ENCODE measurements around the gene RCN1. TPM values are rescaled to one million over a fixed set of nuclear protein-coding genes. Genes with fewer than 3 reads are reported as not detected.

RCN1 gene
- total and polyA plus RNA-seq, 4 donors: 35.9 to 58.1 (median 46.4) TPM

DNA sequence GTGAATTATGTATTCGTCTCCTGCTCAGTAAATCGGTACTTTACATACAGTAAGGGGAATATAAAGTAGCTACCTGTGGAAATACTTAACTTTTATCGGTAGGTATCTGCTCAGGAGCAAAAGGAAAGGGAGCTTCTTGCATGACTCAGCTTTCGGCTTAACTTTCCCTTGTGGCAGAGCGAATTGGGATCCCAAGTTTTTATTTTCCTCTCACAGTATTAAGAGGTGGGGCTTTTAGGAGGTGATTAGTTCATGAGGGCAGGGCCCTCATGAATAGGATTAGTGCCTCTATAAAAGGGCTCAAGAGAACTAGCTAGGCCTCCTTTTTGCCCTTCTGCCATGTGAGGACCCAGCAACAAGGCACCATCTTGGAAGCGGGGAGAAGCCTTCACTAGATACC, 18.7 kb downstream of the RCN1 start:
- Histone ChIP-seq H3K4me3 (ENCODE audit: low read depth in 1 of 3, low read length in 3 of 3) (no peak overlapping the region), H3K4me1 (ENCODE audit: control insufficient read depth in 4 of 4, insufficient read depth in 4 of 4, low read length in 3 of 4) (peaks cover 0 to 7% (median 5%) of the 10 kb centered on the region in 4 donors), H3K27me3 (ENCODE audit: control insufficient read depth in 4 of 4, insufficient read depth in 4 of 4, low read length in 3 of 4) (no peaks in the 10 kb centered on the region), H3K27ac (ENCODE audit: low read depth in 1 of 2, low read length in 2 of 2) (no peak overlapping the region), H3K36me3 (ENCODE audit: control insufficient read depth in 4 of 4, insufficient read depth in 3 of 4, low read depth in 1 of 4, low read length in 3 of 4) (peaks cover 0 to 4% (median 1%) of the 10 kb centered on the region in 4 donors), H3K9ac (ENCODE audit: low read depth in 1 of 2, low read length in 2 of 2) (no peak overlapping the region), H3K9me3 (ENCODE audit: control insufficient read depth in 4 of 4, low read length in 3 of 4) (no peaks in the 10 kb centered on the region)
- TF ChIP-seq FOXA2 (IDR thresholded peaks at IDR 0.05) (no peak), HNF4G (IDR thresholded peaks at IDR 0.05) (no peak), EGR1 (IDR thresholded peaks at IDR 0.05; ENCODE audit: low read depth in 2 of 2) (no peak), REST (IDR thresholded peaks at IDR 0.05) (no peak), RXRA (IDR thresholded peaks at IDR 0.05) (no peak), HNF4A (conservative IDR thresholded peaks at IDR 0.05) (no peak), YY1 (IDR thresholded peaks at IDR 0.05) (no peak), ATF3 (IDR thresholded peaks at IDR 0.05) (no peak), FOXA1 (IDR thresholded peaks at IDR 0.05) (no peak), JUND (IDR thresholded peaks at IDR 0.05) (no peak), GABPA (IDR thresholded peaks at IDR 0.05 in 1 of 2, conservative IDR thresholded peaks at IDR 0.05 in 1 of 2) (no peak), CTCF (IDR thresholded peaks at IDR 0.05; ENCODE audit: low read depth, low read length, missing input control) (no peak), NR2F2 (IDR thresholded peaks at IDR 0.05) (no peak), RAD21 (IDR thresholded peaks at IDR 0.05) (no peak), TAF1 (conservative IDR thresholded peaks at IDR 0.05) (no peak)
- TF ChIP-seq, protein P1, sequence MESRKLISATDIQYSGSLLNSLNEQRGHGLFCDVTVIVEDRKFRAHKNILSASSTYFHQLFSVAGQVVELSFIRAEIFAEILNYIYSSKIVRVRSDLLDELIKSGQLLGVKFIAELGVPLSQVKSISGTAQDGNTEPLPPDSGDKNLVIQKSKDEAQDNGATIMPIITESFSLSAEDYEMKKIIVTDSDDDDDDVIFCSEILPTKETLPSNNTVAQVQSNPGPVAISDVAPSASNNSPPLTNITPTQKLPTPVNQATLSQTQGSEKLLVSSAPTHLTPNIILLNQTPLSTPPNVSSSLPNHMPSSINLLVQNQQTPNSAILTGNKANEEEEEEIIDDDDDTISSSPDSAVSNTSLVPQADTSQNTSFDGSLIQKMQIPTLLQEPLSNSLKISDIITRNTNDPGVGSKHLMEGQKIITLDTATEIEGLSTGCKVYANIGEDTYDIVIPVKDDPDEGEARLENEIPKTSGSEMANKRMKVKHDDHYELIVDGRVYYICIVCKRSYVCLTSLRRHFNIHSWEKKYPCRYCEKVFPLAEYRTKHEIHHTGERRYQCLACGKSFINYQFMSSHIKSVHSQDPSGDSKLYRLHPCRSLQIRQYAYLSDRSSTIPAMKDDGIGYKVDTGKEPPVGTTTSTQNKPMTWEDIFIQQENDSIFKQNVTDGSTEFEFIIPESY (IDR thresholded peaks at IDR 0.05): no peak
- TF ChIP-seq, protein P2, sequence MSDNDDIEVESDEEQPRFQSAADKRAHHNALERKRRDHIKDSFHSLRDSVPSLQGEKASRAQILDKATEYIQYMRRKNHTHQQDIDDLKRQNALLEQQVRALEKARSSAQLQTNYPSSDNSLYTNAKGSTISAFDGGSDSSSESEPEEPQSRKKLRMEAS (IDR thresholded peaks at IDR 0.05): no peak
- WGBS: 96% methylated on average over 6 of the region's 6 CpGs
- DNase-seq (ENCODE audit: low spot score): no peak
